Vagina (tissue), 2 donors: Measurements from ENCODE around the gene PANK4. TPM values are rescaled to one million over a fixed set of nuclear protein-coding genes. Genes with fewer than 3 reads are reported as not detected.

Experiments
- DNase-seq, 2 donors: peaks; one replicate each; pipeline ENCODE4 v3.0.0-alpha.2; 2017; ENCODE audit errors: extremely low spot score in 2 of 2
- H3K27ac ChIP-seq: fragments of 200-600 bp; sonication (generic); one replicate; pipeline ENCODE4 v1.5.1; 2019
- H3K27me3 ChIP-seq: fragments of 200-600 bp; sonication (generic); one replicate; pipeline ENCODE4 v1.5.1; 2019
- H3K36me3 ChIP-seq, 2 donors: fragments of 200-600 bp; sonication (generic); one replicate each; pipeline ENCODE4 v1.5.1; 2017 to 2019
- H3K4me1 ChIP-seq: fragments of 200-600 bp; sonication (generic); one replicate; pipeline ENCODE4 v1.5.1; 2019
- H3K4me3 ChIP-seq, 2 donors: fragments of 200-600 bp; sonication (generic); 1 replicate in 1 of 2; 2 replicates in 1 of 2; pipeline ENCODE4 v1.5.1; 2016 to 2019
- H3K9me3 ChIP-seq: fragments of 200-600 bp; sonication (generic); one replicate; pipeline ENCODE4 v1.5.1; 2019
- CTCF ChIP-seq, 3 experiments: fragments of 450-650 bp in 2 of 3; fragments of 200-600 bp in 1 of 3; sonication (generic) in 1 of 3; IDR thresholded peaks; one replicate each; pipeline ENCODE4 v1.5.1; 2017 to 2019; ENCODE audit warnings: antibody characterized with exemption in 3 of 3, mild to moderate bottlenecking in 2 of 3, moderate library complexity in 2 of 3
- POLR2A ChIP-seq, 2 donors: fragments of 450-650 bp; IDR thresholded peaks; one replicate each; pipeline ENCODE4 v1.6.1; 2017; ENCODE audit warnings: antibody characterized with exemption in 2 of 2, mild to moderate bottlenecking in 2 of 2, moderate library complexity in 2 of 2
- POLR2AphosphoS5 ChIP-seq, 2 donors: sonication (generic); formaldehyde crosslinking; IDR thresholded peaks; one replicate each; pipeline ENCODE4 v1.9.0; 2017; ENCODE audit warnings: antibody characterized with exemption in 2 of 2, mild to moderate bottlenecking in 2 of 2, low read depth in 1 of 2; ENCODE audit not compliant: insufficient read depth in 1 of 2
- intact Hi-C: fragments of 100-400 bp; cut with DNase I; formaldehyde crosslinking; loops from one replicate; pipeline ENCODE4 v1.15.1; 2023
- total RNA-seq: library from RNA; depleted of rRNA; stranded (reverse); fragments of >200 nt; gene quantifications from one replicate; pipeline ENCODE4 v1.2.3, GENCODE V29; 2016

Gene PANK4
- total RNA-seq, 1 donor from 2014 or later: 39.5 TPM

- intact Hi-C loops: no loop called here
- no peaks in the 10 kb centered on the region for H3K36me3 ChIP-seq
- no peak overlapping the region for H3K4me3 ChIP-seq
- H3K27me3 ChIP-seq: no peaks in the 10 kb centered on the region
- no peaks in the 10 kb centered on the region for H3K9me3 ChIP-seq
- no peak for TF ChIP-seq POLR2AphosphoS5 (IDR thresholded peaks at IDR 0.05; ENCODE audit: insufficient read depth in 1 of 2, low read depth in 1 of 2)
- no peak for TF ChIP-seq CTCF (IDR thresholded peaks at IDR 0.05)
- no peak for TF ChIP-seq POLR2A (IDR thresholded peaks at IDR 0.05)
- no peak overlapping the region for H3K27ac ChIP-seq
- peaks cover 22% of the 10 kb centered on the region for H3K4me1 ChIP-seq
- no peak for DNase-seq
These were observed 46.8 kb downstream of the PANK4 start for GRCh38 chr1:2479618-2480017.

- H3K27ac ChIP-seq: no peak overlapping the region
These were observed 47.2 kb downstream of the PANK4 start for GRCh38 chr1:2479186-2479585.

GRCh38 chr1:2477791-2478499 is 48.5 kb downstream of the PANK4 start:
- no peaks in the 10 kb centered on the region for H3K36me3 ChIP-seq
- H3K4me3 ChIP-seq: no peak overlapping the region
- no peak overlapping the region for H3K27ac ChIP-seq
- peaks cover 22% of the 10 kb centered on the region for H3K4me1 ChIP-seq
- DNase-seq: no peak
- intact Hi-C loops: no loop called here
- no peaks in the 10 kb centered on the region for H3K9me3 ChIP-seq
- TF ChIP-seq CTCF (IDR thresholded peaks at IDR 0.05) (no peak), POLR2AphosphoS5 (IDR thresholded peaks at IDR 0.05; ENCODE audit: insufficient read depth in 1 of 2, low read depth in 1 of 2) (no peak), POLR2A (IDR thresholded peaks at IDR 0.05) (no peak)
- no peaks in the 10 kb centered on the region for H3K27me3 ChIP-seq

More at GRCh38 chr1:2479186-2479585, 47.2 kb downstream of the PANK4 start:
- H3K27me3 ChIP-seq: no peaks in the 10 kb centered on the region
- no peaks in the 10 kb centered on the region for H3K9me3 ChIP-seq
- no peaks in the 10 kb centered on the region for H3K36me3 ChIP-seq
- H3K4me1 ChIP-seq: peaks cover 22% of the 10 kb centered on the region
- H3K4me3 ChIP-seq: no peak overlapping the region
- intact Hi-C loops: no loop called here
- TF ChIP-seq CTCF (IDR thresholded peaks at IDR 0.05) (no peak), POLR2A (IDR thresholded peaks at IDR 0.05) (no peak), POLR2AphosphoS5 (IDR thresholded peaks at IDR 0.05; ENCODE audit: insufficient read depth in 1 of 2, low read depth in 1 of 2) (no peak)
- no peak for DNase-seq

GRCh38 chr1:2477309-2477708 is 49.1 kb downstream of the PANK4 start:
- no peaks in the 10 kb centered on the region for H3K9me3 ChIP-seq
- no peak for DNase-seq
- no peaks in the 10 kb centered on the region for H3K27me3 ChIP-seq
- no peak overlapping the region for H3K27ac ChIP-seq
- H3K36me3 ChIP-seq: no peaks in the 10 kb centered on the region
- H3K4me1 ChIP-seq: peaks cover 22% of the 10 kb centered on the region
- intact Hi-C loops: no loop called here
- TF ChIP-seq POLR2AphosphoS5 (IDR thresholded peaks at IDR 0.05; ENCODE audit: insufficient read depth in 1 of 2, low read depth in 1 of 2): no peak
- no peak for TF ChIP-seq POLR2A (IDR thresholded peaks at IDR 0.05)
- no peak for TF ChIP-seq CTCF (IDR thresholded peaks at IDR 0.05)
- no peak overlapping the region for H3K4me3 ChIP-seq
